Liver (tissue), 9 donors: Measurements from ENCODE around the gene SORCS2. TPM values are rescaled to one million over a fixed set of nuclear protein-coding genes. Genes with fewer than 3 reads are reported as not detected.

ENCODE experiments used
- DNase-seq: peaks from one replicate; pipeline ENCODE4 v3.0.0-alpha.2; 2017; ENCODE audit warnings: low spot score
- H3K27ac ChIP-seq, 2 donors: one replicate each; pipeline ENCODE4 v1.7.0; 2013; ENCODE audit warnings: inconsistent platforms in 2 of 2, low read length in 2 of 2, control low read depth in 1 of 2, low read depth in 1 of 2, mild to moderate bottlenecking in 1 of 2
- H3K27me3 ChIP-seq, 4 donors: one replicate each; pipeline versions ENCODE4 v1.6.1 to v1.7.0; 2013; ENCODE audit warnings: low read length in 3 of 4, inconsistent platforms in 1 of 4, mild to moderate bottlenecking in 1 of 4, moderate library complexity in 1 of 4; ENCODE audit not compliant: control insufficient read depth in 4 of 4, insufficient read depth in 4 of 4
- H3K36me3 ChIP-seq, 4 donors: one replicate each; pipeline versions ENCODE4 v1.6.1 to v1.7.0; 2013; ENCODE audit warnings: low read length in 3 of 4, mild to moderate bottlenecking in 3 of 4, low read depth in 1 of 4, moderate library complexity in 1 of 4; ENCODE audit not compliant: control insufficient read depth in 4 of 4, insufficient read depth in 3 of 4
- H3K4me1 ChIP-seq, 4 donors: one replicate each; pipeline versions ENCODE4 v1.6.1 to v1.7.0; 2013; ENCODE audit warnings: low read length in 3 of 4, mild to moderate bottlenecking in 3 of 4, moderate library complexity in 1 of 4; ENCODE audit not compliant: control insufficient read depth in 4 of 4, insufficient read depth in 4 of 4
- H3K4me3 ChIP-seq, 3 donors: one replicate each; pipeline versions ENCODE4 v1.6.1 to v1.7.0; 2013; ENCODE audit warnings: low read length in 3 of 3, control low read depth in 1 of 3, low read depth in 1 of 3, mild to moderate bottlenecking in 1 of 3
- H3K9ac ChIP-seq, 2 donors: one replicate each; pipeline ENCODE4 v1.7.0; 2013; ENCODE audit warnings: low read length in 2 of 2, mild to moderate bottlenecking in 2 of 2, moderate library complexity in 2 of 2, control low read depth in 1 of 2, low read depth in 1 of 2
- H3K9me3 ChIP-seq, 4 donors: one replicate each; pipeline versions ENCODE4 v1.6.1 to v1.7.0; 2013; ENCODE audit warnings: low read length in 3 of 4; ENCODE audit not compliant: control insufficient read depth in 4 of 4
- CTCF ChIP-seq: fragments of 150-350 bp; IDR thresholded peaks from 2 replicates; pipeline ENCODE4 v1.5.1; 2017; ENCODE audit warnings: improper control_type of control experiment, low read depth, low read length; ENCODE audit not compliant: missing input control
- EGR1 ChIP-seq, 2 donors: IDR thresholded peaks; 2 replicates each; pipeline ENCODE4 v1.6.1; 2016 to 2018; ENCODE audit warnings: antibody characterized with exemption in 2 of 2, low read depth in 2 of 2
- FOXA2 ChIP-seq: IDR thresholded peaks from 2 replicates; pipeline ENCODE4 v1.6.1; 2016; ENCODE audit warnings: antibody characterized with exemption
- GABPA ChIP-seq, 2 donors: IDR thresholded peaks in 1 of 2; conservative IDR thresholded peaks in 1 of 2; 2 replicates each; pipeline ENCODE4 v1.6.1; 2016; ENCODE audit warnings: antibody characterized with exemption in 2 of 2, mild to moderate bottlenecking in 1 of 2, moderate library complexity in 1 of 2
- HNF4A ChIP-seq, 2 donors: conservative IDR thresholded peaks; 2 replicates each; pipeline ENCODE4 v1.6.1; 2016; ENCODE audit warnings: antibody characterized with exemption in 2 of 2, mild to moderate bottlenecking in 2 of 2
- HNF4G ChIP-seq: IDR thresholded peaks from 2 replicates; pipeline ENCODE4 v1.6.1; 2016; ENCODE audit warnings: antibody characterized with exemption
- JUND ChIP-seq, 2 donors: IDR thresholded peaks; 2 replicates each; pipeline ENCODE4 v1.6.1; 2016; ENCODE audit warnings: antibody characterized with exemption in 2 of 2
- MAX ChIP-seq: IDR thresholded peaks from 2 replicates; pipeline ENCODE4 v1.6.1; 2016; ENCODE audit warnings: antibody characterized with exemption
- RAD21 ChIP-seq, 2 donors: IDR thresholded peaks; 2 replicates each; pipeline ENCODE4 v1.6.1; 2016; ENCODE audit warnings: antibody characterized with exemption in 2 of 2, mild to moderate bottlenecking in 2 of 2
- REST ChIP-seq: IDR thresholded peaks from 2 replicates; pipeline ENCODE4 v1.6.1; 2016; ENCODE audit warnings: antibody characterized with exemption, mild to moderate bottlenecking
- RXRA ChIP-seq, 2 donors: IDR thresholded peaks; 2 replicates each; pipeline ENCODE4 v1.6.1; 2017 to 2018; ENCODE audit warnings: antibody characterized with exemption in 2 of 2, mild to moderate bottlenecking in 1 of 2
- SP1 ChIP-seq: IDR thresholded peaks from 2 replicates; pipeline ENCODE4 v1.6.1; 2018; ENCODE audit warnings: antibody characterized with exemption, mild to moderate bottlenecking
- WGBS: extraction: QIAGEN DNeasy Blood & Tissue Kit; methylation state at CpG from one replicate; pipeline ENCODE4 v1.1.7; 2013; 5-methylcytosine and 5-hydroxymethylcytosine counted together
- polyA plus RNA-seq, 2 donors: library from polyadenylated mRNA; stranded (reverse) in 1 of 2; unstranded in 1 of 2; fragments of 200-250 nt in 1 of 2; fragments of >200 nt in 1 of 2; fragmentation: Nextera tagmentation in 1 of 2; extraction: Ambion mirVana in 1 of 2; gene quantifications; one replicate each; pipeline versions ENCODE4 v1.2.1 to v1.2.3, GENCODE V29; 2013 to 2015
- total RNA-seq, 2 donors: library from RNA; depleted of rRNA; stranded (reverse); fragments of >200 nt; gene quantifications; one replicate each; pipeline ENCODE4 v1.2.3, GENCODE V29; 2014
- TF ChIP-seq, protein P1 (sequence below): IDR thresholded peaks from 2 replicates; pipeline ENCODE4 v1.6.1; 2016; ENCODE audit warnings: antibody characterized with exemption
- donor health status: healthy.
- donor health status: healthy.
- donor health status: healthy.
- donor health status: healthy.
- donor health status: healthy.

Gene SORCS2
- total and polyA plus RNA-seq, 4 donors, result 0.10 to 1.4 (median 0.92) TPM

DNA sequence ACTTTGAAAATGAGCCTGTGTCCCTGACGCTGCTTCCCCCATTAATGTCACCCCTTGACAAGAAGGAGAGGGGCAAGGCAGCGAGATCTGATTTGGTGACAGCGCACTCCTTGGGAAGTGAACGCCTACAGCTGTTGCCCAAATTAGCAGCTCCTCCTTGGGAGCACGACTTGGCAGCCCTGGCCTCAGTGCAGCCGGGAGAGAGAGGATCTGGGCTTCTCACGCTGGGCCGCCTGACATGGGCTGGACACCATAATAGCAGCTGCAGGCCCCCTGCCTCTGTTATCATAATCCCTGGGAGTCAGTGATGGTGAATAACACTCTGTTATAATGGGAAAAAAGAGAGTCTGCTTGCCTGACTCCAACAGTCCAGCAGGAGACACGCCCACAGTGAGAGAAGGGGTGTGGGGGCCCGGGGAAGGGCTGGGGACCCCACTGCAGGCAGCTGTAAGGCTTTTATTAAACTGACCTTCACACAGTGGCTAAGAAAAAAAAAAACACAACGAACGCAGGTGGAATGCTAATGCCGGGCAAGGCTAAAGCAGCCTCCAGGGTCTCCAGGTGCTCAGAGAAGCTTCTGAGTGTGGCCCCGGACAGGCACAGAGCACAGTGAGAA lies 169.1 kb downstream of the SORCS2 start:
- no peak for DNase-seq
- Histone ChIP-seq H3K27ac (no peak overlapping the region), H3K4me3 (no peak overlapping the region), H3K27me3 (no peaks in the 10 kb centered on the region), H3K4me1 (peaks cover 0 to 7% (median 4%) of the 10 kb centered on the region in 4 donors), H3K9me3 (no peaks in the 10 kb centered on the region), H3K36me3 (no peaks in the 10 kb centered on the region), H3K9ac (no peak overlapping the region)
- 80% methylated on average over 14 of the region's 14 CpGs for WGBS
- TF ChIP-seq FOXA2 (no peak), JUND (IDR thresholded peaks at IDR 0.05) (no peak), RXRA (IDR thresholded peaks at IDR 0.05) (no peak), EGR1 (IDR thresholded peaks at IDR 0.05; ENCODE audit: low read depth in 2 of 2) (no peak), SP1 (no peak), RAD21 (IDR thresholded peaks at IDR 0.05) (no peak), HNF4G (no peak), CTCF (no peak), MAX (no peak), REST (no peak)

DNA sequence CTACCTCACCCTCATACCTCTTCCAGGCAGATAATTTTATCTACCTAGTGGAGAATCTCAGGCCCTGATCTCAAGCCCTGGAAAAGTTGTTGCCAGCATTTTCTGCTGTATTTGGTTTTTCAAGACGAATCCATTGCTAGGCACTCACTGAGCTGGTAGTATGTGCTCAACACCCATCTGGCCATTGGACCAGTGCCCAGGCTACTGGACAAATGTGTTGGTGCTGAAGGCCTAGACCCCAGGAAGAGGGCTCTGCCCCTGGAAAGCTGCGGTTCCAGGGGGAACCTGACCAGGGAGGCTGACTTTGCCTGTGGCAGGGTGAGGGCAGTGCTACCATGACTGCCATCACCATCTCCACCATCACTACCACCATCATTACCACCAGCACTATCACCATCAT lies 170.0 kb downstream of the SORCS2 start:
- no peak for DNase-seq

More for the DNA sequence above, 170.0 kb downstream of the SORCS2 start:
- H3K9me3 ChIP-seq, result no peaks in the 10 kb centered on the region
- no peak overlapping the region for H3K4me3 ChIP-seq
- WGBS, result 90% methylated on average over 2 of the region's 2 CpGs
- H3K9ac ChIP-seq, result no peak overlapping the region
- H3K36me3 ChIP-seq, result no peaks in the 10 kb centered on the region
- H3K4me1 ChIP-seq, result peaks cover 0 to 7% (median 4%) of the 10 kb centered on the region in 4 donors
- H3K27ac ChIP-seq, result no peak overlapping the region
- TF ChIP-seq SP1 (no peak), HNF4A (conservative IDR thresholded peaks at IDR 0.05) (no peak), GABPA (IDR thresholded peaks at IDR 0.05 in 1 of 2, conservative IDR thresholded peaks at IDR 0.05 in 1 of 2) (no peak), JUND (IDR thresholded peaks at IDR 0.05) (no peak)
- TF ChIP-seq, protein P1, sequence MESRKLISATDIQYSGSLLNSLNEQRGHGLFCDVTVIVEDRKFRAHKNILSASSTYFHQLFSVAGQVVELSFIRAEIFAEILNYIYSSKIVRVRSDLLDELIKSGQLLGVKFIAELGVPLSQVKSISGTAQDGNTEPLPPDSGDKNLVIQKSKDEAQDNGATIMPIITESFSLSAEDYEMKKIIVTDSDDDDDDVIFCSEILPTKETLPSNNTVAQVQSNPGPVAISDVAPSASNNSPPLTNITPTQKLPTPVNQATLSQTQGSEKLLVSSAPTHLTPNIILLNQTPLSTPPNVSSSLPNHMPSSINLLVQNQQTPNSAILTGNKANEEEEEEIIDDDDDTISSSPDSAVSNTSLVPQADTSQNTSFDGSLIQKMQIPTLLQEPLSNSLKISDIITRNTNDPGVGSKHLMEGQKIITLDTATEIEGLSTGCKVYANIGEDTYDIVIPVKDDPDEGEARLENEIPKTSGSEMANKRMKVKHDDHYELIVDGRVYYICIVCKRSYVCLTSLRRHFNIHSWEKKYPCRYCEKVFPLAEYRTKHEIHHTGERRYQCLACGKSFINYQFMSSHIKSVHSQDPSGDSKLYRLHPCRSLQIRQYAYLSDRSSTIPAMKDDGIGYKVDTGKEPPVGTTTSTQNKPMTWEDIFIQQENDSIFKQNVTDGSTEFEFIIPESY, result no peak
- no peaks in the 10 kb centered on the region for H3K27me3 ChIP-seq
